GM12878 (cell line): Measurements from ENCODE around the gene KRT12. TPM values are rescaled to one million over a fixed set of nuclear protein-coding genes. Genes with fewer than 3 reads are reported as not detected.

ENCODE experiments used
- MLLT1 ChIP-seq: fragments of 450-650 bp; IDR thresholded peaks from 2 replicates; pipeline ENCODE4 v1.6.1; 2016; ENCODE audit warnings: mild to moderate bottlenecking
- RELA ChIP-seq: fragments of 450-650 bp; IDR thresholded peaks from 2 replicates; pipeline ENCODE4 v1.8.0; 2014; ENCODE audit warnings: borderline replicate concordance; ENCODE audit not compliant: partially characterized antibody
- SP1 ChIP-seq: IDR thresholded peaks from one replicate; pipeline ENCODE4 v1.6.1; 2011; ENCODE audit warnings: low read depth, low read length
- ZBTB4 ChIP-seq: fragments of 450-650 bp; formaldehyde crosslinking; IDR thresholded peaks from 2 replicates; pipeline ENCODE4 v1.4.0; 2022; ENCODE audit warnings: mild to moderate bottlenecking, moderate library complexity
- ZNF274 ChIP-seq: IDR thresholded peaks from one replicate; pipeline ENCODE4 v1.8.0; 2011; ENCODE audit not compliant: insufficient read length, insufficient read depth
- polyA plus RNA-seq, 11 experiments: library from polyadenylated mRNA; depleted of rRNA in 4 of 11; unstranded in 6 of 11; stranded (reverse) in 5 of 11; fragments of >200 nt; fragmentation: Nextera tagmentation in 4 of 11; fragmentation: Illumina TruSeq in 1 of 11; extraction: Ambion mirVana in 4 of 11; extraction: Trizol in 1 of 11; gene quantifications; 1 replicate in 1 of 11; 2 replicates in 10 of 11; pipeline versions ENCODE4 v1.2.1 to v1.2.3, GENCODE V29; 2011 to 2016; ENCODE audit warnings: inconsistent platforms in 2 of 11, missing spikeins in 2 of 11, low read depth in 1 of 11
- total RNA-seq, 4 experiments: library from RNA; depleted of rRNA in 3 of 4; stranded (reverse); fragments of >200 nt in 3 of 4; fragmentation: Illumina TruSeq in 1 of 4; extraction: Trizol in 1 of 4; gene quantifications; 2 replicates each; pipeline versions ENCODE4 v1.2.1 to v1.2.3, GENCODE V29; 2013 to 2021
- TF ChIP-seq, protein P1 (sequence below): fragments of 450-650 bp; IDR thresholded peaks from 2 replicates; pipeline ENCODE4 v1.6.1; 2016; ENCODE audit warnings: mild to moderate bottlenecking, moderate library complexity, borderline replicate concordance
- TF ChIP-seq, protein P2 (sequence below): fragments of 450-650 bp; IDR thresholded peaks from 2 replicates; pipeline ENCODE4 v1.6.1; 2017; ENCODE audit warnings: mild to moderate bottlenecking, moderate library complexity

The KRT12 gene
- total and polyA plus RNA-seq, 10 of the 15 experiments (the other 5 are each of a cell fraction or from before 2014, with no cell fraction given) = not detected

DNA sequence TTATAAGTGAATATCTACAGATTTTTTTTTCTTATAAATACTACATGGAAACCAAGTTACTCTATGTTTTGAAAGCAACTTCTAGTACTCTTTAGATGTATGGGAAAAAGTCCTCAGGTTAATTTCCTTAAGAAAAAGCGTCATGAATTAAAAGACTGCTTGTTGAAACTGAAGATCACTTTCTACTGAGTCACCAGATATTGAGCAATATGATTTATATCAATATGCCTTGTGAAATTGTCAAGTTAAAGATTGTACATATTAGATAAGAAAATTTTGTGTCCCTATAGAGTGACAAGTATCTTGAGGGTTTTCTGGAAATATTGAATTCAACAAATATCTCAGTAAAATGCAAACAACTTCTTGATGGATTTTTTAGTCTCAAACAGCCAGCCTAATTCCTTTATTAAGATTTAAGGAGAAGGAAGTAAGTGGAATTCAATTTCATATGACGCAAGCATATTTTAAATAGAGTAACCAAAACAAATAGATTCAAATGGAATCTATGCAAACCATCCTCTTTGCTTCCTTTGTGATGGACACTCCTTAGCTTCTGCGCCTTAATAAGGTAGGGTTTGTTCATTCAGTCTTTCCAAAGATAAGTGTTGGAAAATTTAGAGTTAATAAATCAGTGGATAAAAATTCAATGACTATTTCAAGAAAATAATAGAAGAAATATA lies 16.6 kb downstream of the KRT12 start (continued):
- TF ChIP-seq, protein P1, sequence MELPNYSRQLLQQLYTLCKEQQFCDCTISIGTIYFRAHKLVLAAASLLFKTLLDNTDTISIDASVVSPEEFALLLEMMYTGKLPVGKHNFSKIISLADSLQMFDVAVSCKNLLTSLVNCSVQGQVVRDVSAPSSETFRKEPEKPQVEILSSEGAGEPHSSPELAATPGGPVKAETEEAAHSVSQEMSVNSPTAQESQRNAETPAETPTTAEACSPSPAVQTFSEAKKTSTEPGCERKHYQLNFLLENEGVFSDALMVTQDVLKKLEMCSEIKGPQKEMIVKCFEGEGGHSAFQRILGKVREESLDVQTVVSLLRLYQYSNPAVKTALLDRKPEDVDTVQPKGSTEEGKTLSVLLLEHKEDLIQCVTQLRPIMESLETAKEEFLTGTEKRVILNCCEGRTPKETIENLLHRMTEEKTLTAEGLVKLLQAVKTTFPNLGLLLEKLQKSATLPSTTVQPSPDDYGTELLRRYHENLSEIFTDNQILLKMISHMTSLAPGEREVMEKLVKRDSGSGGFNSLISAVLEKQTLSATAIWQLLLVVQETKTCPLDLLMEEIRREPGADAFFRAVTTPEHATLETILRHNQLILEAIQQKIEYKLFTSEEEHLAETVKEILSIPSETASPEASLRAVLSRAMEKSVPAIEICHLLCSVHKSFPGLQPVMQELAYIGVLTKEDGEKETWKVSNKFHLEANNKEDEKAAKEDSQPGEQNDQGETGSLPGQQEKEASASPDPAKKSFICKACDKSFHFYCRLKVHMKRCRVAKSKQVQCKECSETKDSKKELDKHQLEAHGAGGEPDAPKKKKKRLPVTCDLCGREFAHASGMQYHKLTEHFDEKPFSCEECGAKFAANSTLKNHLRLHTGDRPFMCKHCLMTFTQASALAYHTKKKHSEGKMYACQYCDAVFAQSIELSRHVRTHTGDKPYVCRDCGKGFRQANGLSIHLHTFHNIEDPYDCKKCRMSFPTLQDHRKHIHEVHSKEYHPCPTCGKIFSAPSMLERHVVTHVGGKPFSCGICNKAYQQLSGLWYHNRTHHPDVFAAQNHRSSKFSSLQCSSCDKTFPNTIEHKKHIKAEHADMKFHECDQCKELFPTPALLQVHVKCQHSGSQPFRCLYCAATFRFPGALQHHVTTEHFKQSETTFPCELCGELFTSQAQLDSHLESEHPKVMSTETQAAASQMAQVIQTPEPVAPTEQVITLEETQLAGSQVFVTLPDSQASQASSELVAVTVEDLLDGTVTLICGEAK = no peak
- TF ChIP-seq RELA = no peak
- no peak for TF ChIP-seq ZNF274
- TF ChIP-seq SP1 = no peak
- TF ChIP-seq MLLT1 = no peak
- no peak for TF ChIP-seq ZBTB4 (CRISPR knock-in tag)
- TF ChIP-seq, protein P2, sequence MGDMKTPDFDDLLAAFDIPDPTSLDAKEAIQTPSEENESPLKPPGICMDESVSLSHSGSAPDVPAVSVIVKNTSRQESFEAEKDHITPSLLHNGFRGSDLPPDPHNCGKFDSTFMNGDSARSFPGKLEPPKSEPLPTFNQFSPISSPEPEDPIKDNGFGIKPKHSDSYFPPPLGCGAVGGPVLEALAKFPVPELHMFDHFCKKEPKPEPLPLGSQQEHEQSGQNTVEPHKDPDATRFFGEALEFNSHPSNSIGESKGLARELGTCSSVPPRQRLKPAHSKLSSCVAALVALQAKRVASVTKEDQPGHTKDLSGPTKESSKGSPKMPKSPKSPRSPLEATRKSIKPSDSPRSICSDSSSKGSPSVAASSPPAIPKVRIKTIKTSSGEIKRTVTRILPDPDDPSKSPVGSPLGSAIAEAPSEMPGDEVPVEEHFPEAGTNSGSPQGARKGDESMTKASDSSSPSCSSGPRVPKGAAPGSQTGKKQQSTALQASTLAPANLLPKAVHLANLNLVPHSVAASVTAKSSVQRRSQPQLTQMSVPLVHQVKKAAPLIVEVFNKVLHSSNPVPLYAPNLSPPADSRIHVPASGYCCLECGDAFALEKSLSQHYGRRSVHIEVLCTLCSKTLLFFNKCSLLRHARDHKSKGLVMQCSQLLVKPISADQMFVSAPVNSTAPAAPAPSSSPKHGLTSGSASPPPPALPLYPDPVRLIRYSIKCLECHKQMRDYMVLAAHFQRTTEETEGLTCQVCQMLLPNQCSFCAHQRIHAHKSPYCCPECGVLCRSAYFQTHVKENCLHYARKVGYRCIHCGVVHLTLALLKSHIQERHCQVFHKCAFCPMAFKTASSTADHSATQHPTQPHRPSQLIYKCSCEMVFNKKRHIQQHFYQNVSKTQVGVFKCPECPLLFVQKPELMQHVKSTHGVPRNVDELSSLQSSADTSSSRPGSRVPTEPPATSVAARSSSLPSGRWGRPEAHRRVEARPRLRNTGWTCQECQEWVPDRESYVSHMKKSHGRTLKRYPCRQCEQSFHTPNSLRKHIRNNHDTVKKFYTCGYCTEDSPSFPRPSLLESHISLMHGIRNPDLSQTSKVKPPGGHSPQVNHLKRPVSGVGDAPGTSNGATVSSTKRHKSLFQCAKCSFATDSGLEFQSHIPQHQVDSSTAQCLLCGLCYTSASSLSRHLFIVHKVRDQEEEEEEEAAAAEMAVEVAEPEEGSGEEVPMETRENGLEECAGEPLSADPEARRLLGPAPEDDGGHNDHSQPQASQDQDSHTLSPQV = no peak
